WTC11 (cell line): ENCODE data around the gene ZNF382.

Source experiments
- ATF2 ChIP-seq: sonication (generic); formaldehyde crosslinking; IDR thresholded peaks from 2 replicates; pipeline ENCODE4 v1.8.1; 2022; ENCODE audit warnings: low read depth, missing genetic modification reagents, borderline replicate concordance
- CREM ChIP-seq: sonication (generic); formaldehyde crosslinking; IDR thresholded peaks from 2 replicates; pipeline ENCODE4 v1.8.1; 2022; ENCODE audit warnings: mild to moderate bottlenecking, missing genetic modification reagents, moderate library complexity
- ESRRA ChIP-seq: sonication (generic); formaldehyde crosslinking; IDR thresholded peaks from 2 replicates; pipeline ENCODE4 v1.8.1; 2022; ENCODE audit warnings: mild to moderate bottlenecking, missing genetic modification reagents, borderline replicate concordance
- FOXJ3 ChIP-seq: sonication (generic); formaldehyde crosslinking; IDR thresholded peaks from 2 replicates; pipeline ENCODE4 v1.9.0; 2021; ENCODE audit warnings: missing genetic modification reagents, mild to moderate bottlenecking, borderline replicate concordance
- FOXK1 ChIP-seq: sonication (generic); formaldehyde crosslinking; IDR thresholded peaks from 2 replicates; pipeline ENCODE4 v1.8.0; 2022; ENCODE audit warnings: mild to moderate bottlenecking, moderate library complexity, missing genetic modification reagents
- MLX ChIP-seq: sonication (generic); formaldehyde crosslinking; IDR thresholded peaks from 2 replicates; pipeline ENCODE4 v1.8.1; 2023; ENCODE audit warnings: mild to moderate bottlenecking, missing genetic modification reagents, moderate library complexity
- NR2C2 ChIP-seq: sonication (generic); formaldehyde crosslinking; IDR thresholded peaks from 2 replicates; pipeline ENCODE4 v1.8.0; 2022; ENCODE audit warnings: mild to moderate bottlenecking, missing genetic modification reagents
- SMAD3 ChIP-seq: sonication (generic); formaldehyde crosslinking; IDR thresholded peaks from 2 replicates; pipeline ENCODE4 v1.8.0; 2022; ENCODE audit warnings: missing genetic modification reagents, mild to moderate bottlenecking, borderline replicate concordance
- STAT6 ChIP-seq: sonication (generic); formaldehyde crosslinking; conservative IDR thresholded peaks from 2 replicates; pipeline ENCODE4 v1.8.1; 2023; ENCODE audit warnings: mild to moderate bottlenecking, low read depth, missing genetic modification reagents, moderate library complexity
- TEAD1 ChIP-seq: sonication (generic); formaldehyde crosslinking; IDR thresholded peaks from 2 replicates; pipeline ENCODE4 v1.8.0; 2022; ENCODE audit warnings: mild to moderate bottlenecking, missing genetic modification reagents
- TP53 ChIP-seq: sonication (generic); formaldehyde crosslinking; IDR thresholded peaks from 2 replicates; pipeline ENCODE4 v1.8.1; 2023; ENCODE audit warnings: mild to moderate bottlenecking, missing genetic modification reagents
- ZNF232 ChIP-seq: sonication (generic); formaldehyde crosslinking; IDR thresholded peaks from 2 replicates; pipeline ENCODE4 v1.8.0; 2022; ENCODE audit warnings: mild to moderate bottlenecking, missing genetic modification reagents
- TF ChIP-seq, protein P1 (sequence below): fragments of 200-600 bp; IDR thresholded peaks from 2 replicates; pipeline ENCODE4 v1.8.0; 2022; ENCODE audit warnings: antibody characterized with exemption
- TF ChIP-seq, protein P2 (sequence below): sonication (generic); formaldehyde crosslinking; IDR thresholded peaks from 2 replicates; pipeline ENCODE4 v1.8.0; 2023; ENCODE audit warnings: missing genetic modification reagents, mild to moderate bottlenecking, borderline replicate concordance

DNA sequence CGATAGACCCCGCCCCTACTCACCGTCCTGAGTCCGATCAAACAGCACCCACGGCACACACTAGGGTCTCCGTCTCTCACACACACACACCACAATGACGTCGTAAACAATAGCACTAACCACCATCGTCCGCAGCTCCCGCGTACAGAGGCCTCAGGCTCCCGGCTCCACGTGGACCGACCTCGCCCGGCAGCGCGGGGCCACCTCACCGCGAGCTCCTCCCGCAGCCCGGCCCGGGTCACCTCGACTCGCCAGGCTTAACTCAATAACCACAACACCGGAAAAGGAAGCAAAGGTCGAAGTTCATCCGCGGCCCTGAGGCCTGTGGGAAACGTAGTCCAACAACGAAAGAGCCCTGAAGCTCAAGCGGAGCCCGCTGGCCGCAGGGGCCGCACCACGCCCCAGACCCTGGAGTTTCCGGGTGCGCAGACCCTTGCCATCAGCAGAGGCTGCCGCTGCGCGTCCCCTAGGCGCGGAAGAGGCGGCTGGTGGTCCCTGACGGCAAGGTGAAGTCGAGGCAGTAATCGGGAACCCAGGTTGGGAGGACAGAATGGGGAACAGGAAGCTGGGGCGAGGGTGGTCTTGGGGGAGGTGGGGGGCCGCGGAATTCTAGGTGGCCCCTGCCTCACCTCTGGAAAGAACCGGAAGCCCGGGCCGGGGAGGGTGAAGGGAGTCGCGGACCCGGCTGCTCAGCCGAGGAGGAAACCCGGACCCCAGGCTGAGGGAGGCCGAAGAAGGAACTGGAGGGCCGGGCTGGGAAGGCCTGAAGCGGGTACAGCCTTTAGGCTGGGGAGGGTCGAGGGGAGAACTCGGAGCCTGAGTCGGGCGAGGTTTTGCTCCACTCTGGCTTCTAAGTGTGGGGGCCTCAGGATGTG is 31.9 kb upstream of the ZNF382 start, which contains the start of gene ZNF529:
- TF ChIP-seq FOXJ3 (no peak), MLX (CRISPR knock-in tag) (no peak), ATF2 (CRISPR knock-in tag) (no peak), ZNF232 (CRISPR knock-in tag) (peak; percentile 54; the same call in 1 of the 2 replicates), ESRRA (CRISPR knock-in tag) (no peak), TEAD1 (peak; percentile 61; the same call in 1 of the 2 replicates), SMAD3 (CRISPR knock-in tag) (no peak), CREM (CRISPR knock-in tag) (no peak), STAT6 (CRISPR knock-in tag) (no peak), FOXK1 (CRISPR knock-in tag) (peak; percentile 96), NR2C2 (CRISPR knock-in tag) (peak; percentile 100), TP53 (CRISPR knock-in tag) (no peak)
- TF ChIP-seq, protein P1, sequence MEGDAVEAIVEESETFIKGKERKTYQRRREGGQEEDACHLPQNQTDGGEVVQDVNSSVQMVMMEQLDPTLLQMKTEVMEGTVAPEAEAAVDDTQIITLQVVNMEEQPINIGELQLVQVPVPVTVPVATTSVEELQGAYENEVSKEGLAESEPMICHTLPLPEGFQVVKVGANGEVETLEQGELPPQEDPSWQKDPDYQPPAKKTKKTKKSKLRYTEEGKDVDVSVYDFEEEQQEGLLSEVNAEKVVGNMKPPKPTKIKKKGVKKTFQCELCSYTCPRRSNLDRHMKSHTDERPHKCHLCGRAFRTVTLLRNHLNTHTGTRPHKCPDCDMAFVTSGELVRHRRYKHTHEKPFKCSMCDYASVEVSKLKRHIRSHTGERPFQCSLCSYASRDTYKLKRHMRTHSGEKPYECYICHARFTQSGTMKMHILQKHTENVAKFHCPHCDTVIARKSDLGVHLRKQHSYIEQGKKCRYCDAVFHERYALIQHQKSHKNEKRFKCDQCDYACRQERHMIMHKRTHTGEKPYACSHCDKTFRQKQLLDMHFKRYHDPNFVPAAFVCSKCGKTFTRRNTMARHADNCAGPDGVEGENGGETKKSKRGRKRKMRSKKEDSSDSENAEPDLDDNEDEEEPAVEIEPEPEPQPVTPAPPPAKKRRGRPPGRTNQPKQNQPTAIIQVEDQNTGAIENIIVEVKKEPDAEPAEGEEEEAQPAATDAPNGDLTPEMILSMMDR: no peak
- TF ChIP-seq, protein P2, sequence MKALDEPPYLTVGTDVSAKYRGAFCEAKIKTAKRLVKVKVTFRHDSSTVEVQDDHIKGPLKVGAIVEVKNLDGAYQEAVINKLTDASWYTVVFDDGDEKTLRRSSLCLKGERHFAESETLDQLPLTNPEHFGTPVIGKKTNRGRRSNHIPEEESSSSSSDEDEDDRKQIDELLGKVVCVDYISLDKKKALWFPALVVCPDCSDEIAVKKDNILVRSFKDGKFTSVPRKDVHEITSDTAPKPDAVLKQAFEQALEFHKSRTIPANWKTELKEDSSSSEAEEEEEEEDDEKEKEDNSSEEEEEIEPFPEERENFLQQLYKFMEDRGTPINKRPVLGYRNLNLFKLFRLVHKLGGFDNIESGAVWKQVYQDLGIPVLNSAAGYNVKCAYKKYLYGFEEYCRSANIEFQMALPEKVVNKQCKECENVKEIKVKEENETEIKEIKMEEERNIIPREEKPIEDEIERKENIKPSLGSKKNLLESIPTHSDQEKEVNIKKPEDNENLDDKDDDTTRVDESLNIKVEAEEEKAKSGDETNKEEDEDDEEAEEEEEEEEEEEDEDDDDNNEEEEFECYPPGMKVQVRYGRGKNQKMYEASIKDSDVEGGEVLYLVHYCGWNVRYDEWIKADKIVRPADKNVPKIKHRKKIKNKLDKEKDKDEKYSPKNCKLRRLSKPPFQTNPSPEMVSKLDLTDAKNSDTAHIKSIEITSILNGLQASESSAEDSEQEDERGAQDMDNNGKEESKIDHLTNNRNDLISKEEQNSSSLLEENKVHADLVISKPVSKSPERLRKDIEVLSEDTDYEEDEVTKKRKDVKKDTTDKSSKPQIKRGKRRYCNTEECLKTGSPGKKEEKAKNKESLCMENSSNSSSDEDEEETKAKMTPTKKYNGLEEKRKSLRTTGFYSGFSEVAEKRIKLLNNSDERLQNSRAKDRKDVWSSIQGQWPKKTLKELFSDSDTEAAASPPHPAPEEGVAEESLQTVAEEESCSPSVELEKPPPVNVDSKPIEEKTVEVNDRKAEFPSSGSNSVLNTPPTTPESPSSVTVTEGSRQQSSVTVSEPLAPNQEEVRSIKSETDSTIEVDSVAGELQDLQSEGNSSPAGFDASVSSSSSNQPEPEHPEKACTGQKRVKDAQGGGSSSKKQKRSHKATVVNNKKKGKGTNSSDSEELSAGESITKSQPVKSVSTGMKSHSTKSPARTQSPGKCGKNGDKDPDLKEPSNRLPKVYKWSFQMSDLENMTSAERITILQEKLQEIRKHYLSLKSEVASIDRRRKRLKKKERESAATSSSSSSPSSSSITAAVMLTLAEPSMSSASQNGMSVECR (CRISPR knock-in tag): peak; percentile 94
